ENCODE results near the gene RPP38. TPM values are rescaled to one million over a fixed set of nuclear protein-coding genes. Genes with fewer than 3 reads are reported as not detected.

Gene RPP38
- total RNA-seq, 1 donor, result 13.8 TPM

- H3K4me3 ChIP-seq (ENCODE audit: low read depth, low read length), result peak overlapping the region; percentile 70
- DNase-seq (ENCODE audit: low read depth), result peak; percentile 97
- TF ChIP-seq CTCF (IDR thresholded peaks at IDR 0.05; ENCODE audit: insufficient read depth, low read depth, low read length), result peak; percentile 1
These were observed 12.6 kb upstream of the RPP38 start for GRCh38 chr10:15084502-15084922.

DNA sequence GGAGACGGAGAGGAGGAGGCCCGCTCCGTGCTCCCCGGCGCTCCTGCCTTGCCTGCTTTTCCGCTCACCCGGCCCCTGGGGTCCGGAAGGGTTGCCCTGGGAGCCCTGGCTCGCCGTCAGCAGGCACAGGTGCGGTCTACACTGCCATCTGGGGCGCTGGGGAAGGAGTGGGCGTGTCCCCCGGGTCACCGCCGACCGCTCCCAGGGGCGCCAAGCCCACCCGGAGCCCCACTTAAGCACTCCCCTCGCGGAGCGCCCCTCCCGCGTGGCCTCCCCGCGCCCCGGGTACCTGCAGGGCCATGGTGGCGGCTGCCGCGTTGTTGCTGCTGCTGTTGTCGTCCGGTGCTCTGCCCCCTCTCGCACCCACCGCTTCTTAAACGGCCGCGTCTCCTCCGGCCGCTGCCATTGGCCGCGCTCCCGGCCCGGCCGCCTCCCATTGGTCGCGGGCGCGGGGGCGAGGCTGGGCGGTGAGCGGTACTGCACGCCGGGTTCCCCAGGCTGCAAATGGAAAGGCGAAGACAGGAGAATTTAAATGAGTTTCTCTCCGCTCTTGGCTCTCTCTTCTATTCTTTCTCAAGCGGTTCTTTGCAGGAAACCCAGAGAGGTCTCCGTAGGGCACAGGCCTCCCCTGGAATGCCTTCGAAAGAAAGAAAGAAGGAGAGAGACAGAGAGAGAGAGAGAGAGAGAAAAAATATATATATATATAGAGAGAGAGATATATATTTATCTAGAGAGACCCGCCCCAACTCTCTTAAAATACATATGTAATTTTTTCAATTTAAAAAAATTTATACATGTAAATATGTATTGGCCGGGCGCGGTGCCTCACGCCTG lies 8.5 kb upstream of the RPP38 start, which contains the start of gene ACBD7:
ACBD7 (minus strand) TSS at position 349 of the 834 bp plus-strand sequence; CDS start at position 301, 48 bp downstream.
- H3K4me3 ChIP-seq (ENCODE audit: low read depth, low read length), result peak within 1 kb of the TSS; percentile 67
- DNase-seq (ENCODE audit: low read depth), result peak; percentile 74
- peak; percentile 48 for TF ChIP-seq CTCF (IDR thresholded peaks at IDR 0.05; ENCODE audit: insufficient read depth, low read depth, low read length)

GRCh38 chr10:15091418-15091817 lies 5.7 kb upstream of the RPP38 start:
- no peak for TF ChIP-seq CTCF (IDR thresholded peaks at IDR 0.05; ENCODE audit: insufficient read depth, low read depth, low read length)
- H3K4me3 ChIP-seq (ENCODE audit: low read depth, low read length), result no peak overlapping the region
- no peak for DNase-seq (ENCODE audit: low read depth)

DNA sequence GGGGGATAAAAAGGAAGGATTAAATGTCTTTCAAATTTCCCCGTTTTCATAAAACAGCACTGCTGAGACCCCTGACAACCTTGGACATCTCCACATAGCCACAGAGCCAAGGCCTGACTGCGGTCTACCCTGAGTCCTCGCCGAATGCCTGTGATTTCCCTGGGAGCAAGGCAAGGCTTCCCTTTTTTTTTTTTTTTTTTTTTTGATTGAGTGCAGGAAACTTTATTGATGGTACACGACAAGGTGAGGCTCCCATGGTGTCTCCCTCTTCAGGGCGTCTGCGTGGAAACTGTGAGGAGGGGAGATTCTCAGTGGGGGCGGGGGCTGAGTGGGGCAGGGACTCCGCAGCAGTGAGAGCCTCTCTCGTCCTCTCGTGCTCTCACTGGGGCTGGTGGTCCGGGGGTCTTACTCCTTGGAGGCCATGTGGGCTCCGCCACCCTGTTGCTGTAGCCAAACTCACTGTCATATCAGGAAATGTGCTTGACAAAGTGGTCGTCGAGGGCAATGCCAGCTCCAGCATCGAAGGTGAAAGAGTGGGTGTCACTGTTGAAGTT lies 4.2 kb upstream of the RPP38 start:
- no peak for DNase-seq (ENCODE audit: low read depth)
- no peak overlapping the region for H3K4me3 ChIP-seq (ENCODE audit: low read depth, low read length)
- TF ChIP-seq CTCF (IDR thresholded peaks at IDR 0.05; ENCODE audit: insufficient read depth, low read depth, low read length), result no peak

DNA sequence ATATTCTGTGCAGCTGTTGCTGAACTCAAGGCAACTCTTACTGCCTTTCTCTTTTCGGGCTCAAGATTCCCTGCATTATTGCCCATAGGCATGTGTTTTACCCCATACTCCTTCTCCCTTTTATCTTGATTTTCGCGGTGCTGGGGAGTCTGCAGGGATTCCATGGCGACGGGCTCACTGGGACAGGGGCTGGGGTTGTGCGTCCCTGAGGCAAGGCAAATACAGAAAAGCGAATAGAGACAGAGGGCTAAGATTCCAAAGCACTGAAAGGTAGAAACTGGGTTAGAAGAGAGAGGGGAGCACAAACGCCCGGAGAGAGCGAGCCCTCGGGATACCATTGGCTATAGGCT lies 519 bp upstream of the RPP38 start:
- peak overlapping the region; percentile 91 for H3K4me3 ChIP-seq (ENCODE audit: low read depth, low read length)
- no peak for TF ChIP-seq CTCF (IDR thresholded peaks at IDR 0.05; ENCODE audit: insufficient read depth, low read depth, low read length)
- DNase-seq (ENCODE audit: low read depth), result no peak

GRCh38 chr10:15099886-15100285 lies 2.7 kb downstream of the RPP38 start:
- no peak overlapping the region for H3K4me3 ChIP-seq (ENCODE audit: low read depth, low read length)
- no peak for TF ChIP-seq CTCF (IDR thresholded peaks at IDR 0.05; ENCODE audit: insufficient read depth, low read depth, low read length)
- DNase-seq (ENCODE audit: low read depth), result no peak
